Measurements from ENCODE around the gene TSPAN9. TPM values are rescaled to one million over a fixed set of nuclear protein-coding genes. Genes with fewer than 3 reads are reported as not detected.
A peak's percentile ranks its signal among the peaks of the same experiment; 100 is the strongest.

Gene TSPAN9
- total RNA-seq, 1 donor = 76.0 TPM

- no peak for TF ChIP-seq CTCF (IDR thresholded peaks at IDR 0.05; ENCODE audit: insufficient read depth, low read depth, low read length)
- no peak for DNase-seq (ENCODE audit: low read depth)
- H3K4me3 ChIP-seq (ENCODE audit: low read depth, low read length) = no peak overlapping the region
Measured at GRCh38 chr12:3285570-3285969, 208.4 kb downstream of the TSPAN9 start.

GRCh38 chr12:3288690-3289089, 211.5 kb downstream of the TSPAN9 start:
- TF ChIP-seq CTCF (IDR thresholded peaks at IDR 0.05; ENCODE audit: insufficient read depth, low read depth, low read length) = no peak
- no peak for DNase-seq (ENCODE audit: low read depth)
- H3K4me3 ChIP-seq (ENCODE audit: low read depth, low read length) = no peak overlapping the region

- no peak for TF ChIP-seq CTCF (IDR thresholded peaks at IDR 0.05; ENCODE audit: insufficient read depth, low read depth, low read length)
- H3K4me3 ChIP-seq (ENCODE audit: low read depth, low read length) = no peak overlapping the region
- DNase-seq (ENCODE audit: low read depth) = no peak
Measured at GRCh38 chr12:3289702-3290101, 212.5 kb downstream of the TSPAN9 start.

GRCh38 chr12:3291939-3292338, 214.8 kb downstream of the TSPAN9 start:
- no peak overlapping the region for H3K4me3 ChIP-seq (ENCODE audit: low read depth, low read length)
- TF ChIP-seq CTCF (IDR thresholded peaks at IDR 0.05; ENCODE audit: insufficient read depth, low read depth, low read length) = no peak
- DNase-seq (ENCODE audit: low read depth) = no peak

GRCh38 chr12:3292677-3293412, 215.7 kb downstream of the TSPAN9 start:
- peak; percentile 28 for DNase-seq (ENCODE audit: low read depth)
- no peak for TF ChIP-seq CTCF (IDR thresholded peaks at IDR 0.05; ENCODE audit: insufficient read depth, low read depth, low read length)
- H3K4me3 ChIP-seq (ENCODE audit: low read depth, low read length) = no peak overlapping the region

- TF ChIP-seq CTCF (IDR thresholded peaks at IDR 0.05; ENCODE audit: insufficient read depth, low read depth, low read length) = peak; percentile 26
- peak; percentile 34 for DNase-seq (ENCODE audit: low read depth)
Measured at GRCh38 chr12:3293446-3294161, 216.4 kb downstream of the TSPAN9 start.

More at GRCh38 chr12:3293446-3294161, 216.4 kb downstream of the TSPAN9 start:
- no peak overlapping the region for H3K4me3 ChIP-seq (ENCODE audit: low read depth, low read length)

All from fibroblast of villous mesenchyme (primary cell).